DMS153 treated with DMSO at 0.1 percent for 48 hours (cell line): ENCODE results near the gene UIMC1.

Experiments used
- DNase-seq: peaks from one replicate; lab custom pipeline; 2025; ENCODE audit not compliant: unreplicated experiment; lab: John Stamatoyannopoulos, UW

The UIMC1 gene

GRCh38 chr5:176955895-176956294 lies 50.7 kb downstream of the UIMC1 start:
- DNase-seq = no peak

GRCh38 chr5:176954050-176954449 lies 52.5 kb downstream of the UIMC1 start:
- DNase-seq = no peak

GRCh38 chr5:176952531-176953193 lies 53.9 kb downstream of the UIMC1 start:
- no peak for DNase-seq

- DNase-seq = no peak
Measured at GRCh38 chr5:176948458-176948857, 58.1 kb downstream of the UIMC1 start.

DNA sequence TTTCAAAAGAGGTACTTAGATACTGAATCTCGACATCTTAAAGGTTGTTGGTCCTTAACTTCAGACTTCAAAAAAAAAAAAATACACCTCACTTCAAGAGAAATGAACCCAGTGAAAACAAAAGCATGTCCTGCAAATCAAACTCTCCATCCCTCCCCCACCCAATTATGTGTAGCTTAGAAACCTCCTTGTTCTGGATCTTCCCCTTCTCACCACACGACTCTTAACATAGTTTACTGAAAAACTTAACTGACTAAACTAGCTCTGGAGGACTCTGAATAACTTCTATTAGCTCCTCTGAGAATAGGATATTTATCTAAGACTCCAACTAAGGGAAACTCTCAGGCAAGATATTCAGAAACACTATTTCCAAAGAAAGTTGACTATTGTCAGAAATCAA lies 58.7 kb downstream of the UIMC1 start:
- no peak for DNase-seq

- no peak for DNase-seq
Measured at GRCh38 chr5:176944268-176944667, 62.3 kb downstream of the UIMC1 start.

GRCh38 chr5:176943816-176944215 lies 62.8 kb downstream of the UIMC1 start:
- DNase-seq = no peak

DNA sequence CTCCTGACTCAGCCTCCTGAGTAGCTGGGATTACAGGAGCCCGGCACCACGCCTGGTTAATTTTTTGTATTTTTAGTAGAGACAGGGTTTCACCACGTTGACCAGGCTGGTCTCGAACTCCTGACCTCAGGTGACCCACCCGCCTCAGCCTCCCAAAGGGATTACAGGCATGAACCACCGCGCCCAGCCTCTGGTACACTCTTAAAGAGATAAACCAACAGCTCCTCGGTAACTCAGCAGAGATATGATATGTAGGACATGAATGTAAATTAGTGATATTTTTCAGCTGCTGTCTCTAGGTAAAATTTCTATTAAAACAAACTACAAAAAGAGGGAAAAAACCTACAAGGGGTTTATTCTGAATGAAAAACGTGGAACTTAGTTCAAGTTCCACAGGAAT lies 64.6 kb downstream of the UIMC1 start:
- DNase-seq = no peak

DNA sequence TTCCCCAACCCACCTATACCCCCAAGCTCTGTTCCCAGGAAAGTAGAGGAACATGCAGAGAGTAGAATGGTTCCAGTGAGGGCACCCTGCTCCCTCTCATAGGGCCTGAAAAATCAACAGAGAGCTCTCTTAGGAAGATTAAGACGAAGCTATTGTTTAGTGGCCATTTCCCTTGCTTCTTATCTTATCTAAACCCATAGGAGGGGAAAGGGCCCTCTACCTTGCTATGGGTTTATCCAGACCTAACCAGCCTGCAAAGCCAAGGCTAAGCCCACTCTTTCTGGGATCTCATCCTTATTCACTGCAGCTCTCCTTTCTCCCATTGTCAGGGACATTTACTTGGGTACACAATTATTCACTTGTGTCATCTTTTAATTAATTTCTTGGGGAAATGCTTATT lies 68.1 kb downstream of the UIMC1 start:
- DNase-seq = no peak

DNA sequence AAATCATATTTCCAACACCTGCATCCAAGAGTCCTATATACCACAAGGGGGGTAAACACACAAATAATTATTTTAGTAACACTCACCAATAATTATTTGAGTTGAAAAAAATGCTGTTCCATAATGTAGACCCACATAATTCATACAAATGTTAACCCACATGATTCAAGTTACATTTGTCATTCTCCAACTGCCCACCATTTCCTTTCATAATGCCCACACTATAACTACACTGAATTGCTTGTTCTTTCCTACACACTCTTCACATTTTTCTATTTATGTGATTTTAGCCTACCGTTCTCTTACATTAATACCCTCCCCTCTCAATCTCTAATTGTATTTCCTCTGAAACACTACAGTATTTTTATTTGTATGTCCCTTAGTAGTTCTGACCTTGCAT lies 71.6 kb downstream of the UIMC1 start:
- no peak for DNase-seq

DNA sequence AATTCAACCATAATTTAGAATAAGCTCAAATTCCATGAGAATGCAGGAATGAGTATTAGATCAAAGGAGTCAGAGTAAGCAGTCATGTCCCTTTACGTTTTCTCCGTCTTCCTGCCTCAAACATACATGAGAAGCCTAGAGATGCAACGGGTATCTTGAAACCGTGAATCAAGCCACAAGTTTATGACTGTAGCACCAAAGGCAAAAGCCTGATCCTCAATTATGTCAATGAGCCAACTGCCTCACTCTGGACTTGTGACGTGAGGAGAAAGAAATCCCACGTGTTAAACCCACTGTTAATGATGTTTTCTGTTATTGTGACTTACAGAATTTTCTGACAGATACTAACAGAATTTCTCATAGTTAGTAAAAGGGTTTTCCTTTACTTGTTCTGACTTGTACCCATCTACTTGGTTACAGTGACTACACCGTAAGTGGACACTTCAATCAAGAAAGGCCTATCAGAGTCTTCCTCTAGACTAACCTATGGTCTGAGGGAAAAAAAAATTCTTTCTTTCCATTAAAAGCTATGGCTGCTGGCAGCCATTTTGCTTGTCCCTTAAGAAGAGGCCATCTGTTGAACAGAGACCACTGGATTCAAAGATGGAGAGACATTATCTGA lies 72.2 kb downstream of the UIMC1 start:
- no peak for DNase-seq

GRCh38 chr5:176929654-176930053 lies 76.9 kb downstream of the UIMC1 start:
- no peak for DNase-seq

- DNase-seq = no peak
Measured at GRCh38 chr5:176927562-176927961, 79.0 kb downstream of the UIMC1 start.

DNA sequence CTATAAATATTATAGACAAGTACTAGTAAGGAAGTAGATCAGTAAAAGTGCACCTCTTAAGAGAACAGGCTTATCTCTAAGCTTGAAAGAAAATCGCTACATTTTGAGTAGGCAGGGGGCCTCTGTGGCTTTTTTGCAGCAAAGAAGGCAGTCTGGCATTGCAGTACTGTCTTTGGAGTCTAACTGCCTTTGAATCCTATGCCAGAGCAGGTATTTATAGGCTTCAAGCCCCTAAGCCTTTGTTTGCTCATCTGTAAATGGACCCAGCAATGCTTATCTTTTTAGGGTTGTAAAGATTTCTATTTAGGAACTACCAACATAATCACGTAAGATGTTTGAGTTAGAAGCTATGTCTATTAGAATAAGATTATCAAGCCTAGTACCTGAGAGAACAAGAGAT lies 83.8 kb downstream of the UIMC1 start:
- no peak for DNase-seq

- DNase-seq = no peak
Measured at GRCh38 chr5:176921714-176922113, 84.9 kb downstream of the UIMC1 start.

- no peak for DNase-seq
Measured at GRCh38 chr5:176918613-176919012, 88.0 kb downstream of the UIMC1 start.

- DNase-seq = no peak
Measured at GRCh38 chr5:176916337-176916736, 90.2 kb downstream of the UIMC1 start.

- DNase-seq = no peak
Measured at GRCh38 chr5:176915906-176916305, 90.7 kb downstream of the UIMC1 start.

DNA sequence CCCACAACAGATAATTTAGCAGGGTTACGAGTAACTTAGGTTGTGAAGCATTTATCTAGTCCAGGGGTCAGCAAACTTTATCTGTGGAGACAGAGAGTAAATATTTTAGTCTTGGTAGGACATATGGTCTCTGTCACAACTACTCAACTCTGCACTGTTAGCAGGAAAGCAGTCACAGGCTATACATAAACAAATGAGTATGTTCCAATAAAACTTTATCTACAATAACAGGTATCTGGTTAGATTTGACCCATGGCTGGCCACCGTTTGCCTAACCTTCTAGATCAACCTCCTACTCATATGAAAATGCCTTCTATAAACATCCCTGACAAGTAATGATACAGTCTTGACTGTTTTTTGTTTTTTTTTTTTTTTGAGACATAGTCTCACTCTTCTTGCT lies 94.5 kb downstream of the UIMC1 start:
- DNase-seq = no peak

GRCh38 chr5:176908675-176909368 lies 97.8 kb downstream of the UIMC1 start:
- no peak for DNase-seq

- no peak for DNase-seq
Measured at GRCh38 chr5:176906796-176907195, 99.8 kb downstream of the UIMC1 start.

GRCh38 chr5:176906126-176906525 lies 100.5 kb downstream of the UIMC1 start:
- no peak for DNase-seq
